ENCODE measurements around the gene COL23A1. TPM values are rescaled to one million over a fixed set of nuclear protein-coding genes. Genes with fewer than 3 reads are reported as not detected.

Gene COL23A1
- total RNA-seq, 1 donor from 2014 or later: 2.0 TPM

GRCh38 chr5:178411083-178411482, 179.1 kb downstream of the COL23A1 start:
- Histone ChIP-seq H3K27me3 (no peaks in the 10 kb centered on the region), H3K4me3 (no peak overlapping the region), H3K27ac (no peak overlapping the region), H3K9me3 (peaks cover 4% of the 10 kb centered on the region), H3K4me1 (no peaks in the 10 kb centered on the region), H3K36me3 (no peaks in the 10 kb centered on the region)
- TF ChIP-seq CTCF (IDR thresholded peaks at IDR 0.05): no peak
- intact Hi-C loops (cut with DNase I): no loop called here
- DNase-seq (no peak), ATAC-seq (no peak)

- peaks cover 4% of the 10 kb centered on the region for H3K9me3 ChIP-seq
- intact Hi-C loops (cut with DNase I): no loop called here
- no peak overlapping the region for H3K27ac ChIP-seq
- no peak overlapping the region for H3K4me3 ChIP-seq
- DNase-seq (no peak), ATAC-seq (no peak)
- no peak for TF ChIP-seq CTCF (IDR thresholded peaks at IDR 0.05)
- H3K4me1 ChIP-seq: no peaks in the 10 kb centered on the region
- H3K27me3 ChIP-seq: no peaks in the 10 kb centered on the region
- no peaks in the 10 kb centered on the region for H3K36me3 ChIP-seq
Observed at GRCh38 chr5:178407646-178408045, 182.5 kb downstream of the COL23A1 start.

- Histone ChIP-seq H3K9me3 (peaks cover 4% of the 10 kb centered on the region), H3K4me1 (no peaks in the 10 kb centered on the region), H3K27me3 (no peaks in the 10 kb centered on the region), H3K36me3 (no peaks in the 10 kb centered on the region), H3K4me3 (no peak overlapping the region), H3K27ac (no peak overlapping the region)
- no peak for ATAC-seq
- no peak for DNase-seq
- intact Hi-C loops (cut with DNase I): no loop called here
- no peak for TF ChIP-seq CTCF (IDR thresholded peaks at IDR 0.05)
Observed at GRCh38 chr5:178404987-178405386, 185.2 kb downstream of the COL23A1 start.

GRCh38 chr5:178403956-178404600, 186.1 kb downstream of the COL23A1 start:
- Histone ChIP-seq H3K36me3 (no peaks in the 10 kb centered on the region), H3K9me3 (peaks cover 4% of the 10 kb centered on the region), H3K4me3 (no peak overlapping the region), H3K4me1 (no peaks in the 10 kb centered on the region), H3K27me3 (no peaks in the 10 kb centered on the region), H3K27ac (no peak overlapping the region)
- no peak for TF ChIP-seq CTCF (IDR thresholded peaks at IDR 0.05)
- intact Hi-C loops (cut with DNase I): no loop called here
- ATAC-seq: no peak
- no peak for DNase-seq

- TF ChIP-seq CTCF (IDR thresholded peaks at IDR 0.05): no peak
- no peak for DNase-seq
- no peak overlapping the region for H3K27ac ChIP-seq
- no peak for ATAC-seq
- no peaks in the 10 kb centered on the region for H3K36me3 ChIP-seq
- H3K4me1 ChIP-seq: no peaks in the 10 kb centered on the region
- H3K4me3 ChIP-seq: no peak overlapping the region
- peaks cover 4% of the 10 kb centered on the region for H3K9me3 ChIP-seq
- no peaks in the 10 kb centered on the region for H3K27me3 ChIP-seq
- intact Hi-C loops (cut with DNase I): no loop called here
Observed at GRCh38 chr5:178403351-178403750, 186.8 kb downstream of the COL23A1 start.

- no peak for ATAC-seq
- no peak for DNase-seq
Observed at GRCh38 chr5:178399701-178400095, 190.5 kb downstream of the COL23A1 start.

More at GRCh38 chr5:178399701-178400095, 190.5 kb downstream of the COL23A1 start:
- Histone ChIP-seq H3K36me3 (no peaks in the 10 kb centered on the region), H3K27me3 (no peaks in the 10 kb centered on the region), H3K27ac (no peak overlapping the region), H3K4me3 (no peak overlapping the region), H3K4me1 (no peaks in the 10 kb centered on the region), H3K9me3 (no peaks in the 10 kb centered on the region)
- intact Hi-C loops (cut with DNase I): no loop called here
- no peak for TF ChIP-seq CTCF (IDR thresholded peaks at IDR 0.05)
